GM10847 (cell line): ENCODE results near the gene DENND5B.

Experiments used
- POLR2A ChIP-seq: IDR thresholded peaks from 2 replicates; pipeline ENCODE4 v1.6.1; 2011; ENCODE audit not compliant: insufficient read length; ENCODE audit errors: extremely low read depth

Gene DENND5B

GRCh38 chr12:31524791-31525495 is 66.0 kb downstream of the DENND5B start:
- no peak for TF ChIP-seq POLR2A

GRCh38 chr12:31523306-31523705 is 67.6 kb downstream of the DENND5B start:
- TF ChIP-seq POLR2A: no peak

GRCh38 chr12:31522607-31523006 is 68.3 kb downstream of the DENND5B start:
- no peak for TF ChIP-seq POLR2A

DNA sequence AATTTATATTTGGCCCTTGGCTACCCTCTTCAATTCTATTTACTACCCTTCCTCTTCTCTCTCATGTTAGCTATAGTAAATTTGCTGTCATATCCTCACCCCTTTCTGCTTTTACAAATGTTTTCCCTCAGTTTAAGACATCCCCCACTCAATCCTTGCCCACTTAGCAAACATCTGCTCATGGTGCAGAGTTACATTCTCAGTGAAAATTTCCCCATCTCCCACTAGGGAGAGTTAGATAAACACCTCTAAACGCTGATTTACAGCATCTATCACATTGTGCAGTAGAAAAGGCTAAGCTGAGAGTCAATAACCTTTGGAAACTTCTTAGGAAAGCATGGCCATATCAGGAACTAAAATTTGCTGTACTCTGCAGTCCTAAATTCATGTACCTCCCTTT is 69.0 kb downstream of the DENND5B start:
- TF ChIP-seq POLR2A: no peak

GRCh38 chr12:31519511-31519910 is 71.4 kb downstream of the DENND5B start:
- TF ChIP-seq POLR2A: no peak

GRCh38 chr12:31518680-31519227 is 72.2 kb downstream of the DENND5B start:
- TF ChIP-seq POLR2A: no peak

DNA sequence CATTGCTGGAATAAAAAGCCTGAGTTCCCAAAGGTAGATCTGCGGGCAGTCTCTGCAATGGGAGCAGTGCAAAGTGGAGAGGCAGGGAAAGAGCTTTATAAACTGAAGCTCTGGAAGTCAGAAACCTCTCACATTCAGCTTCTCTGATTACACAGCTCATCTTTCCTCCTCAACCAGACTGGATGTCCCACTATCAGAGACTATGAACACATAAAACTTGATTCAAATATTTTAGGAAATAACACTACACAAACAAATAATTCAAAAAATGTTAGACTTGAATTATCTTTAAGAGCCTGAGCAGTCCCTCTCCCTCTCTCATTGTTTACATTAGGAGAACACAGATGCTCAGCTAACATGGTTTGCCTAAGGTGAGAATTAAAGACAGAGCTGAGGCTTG is 72.9 kb downstream of the DENND5B start:
- no peak for TF ChIP-seq POLR2A

GRCh38 chr12:31516702-31517101 is 74.2 kb downstream of the DENND5B start:
- no peak for TF ChIP-seq POLR2A

- no peak for TF ChIP-seq POLR2A
These were observed 76.0 kb downstream of the DENND5B start for GRCh38 chr12:31514912-31515311.

- no peak for TF ChIP-seq POLR2A
These were observed 80.9 kb downstream of the DENND5B start for GRCh38 chr12:31510034-31510433.

GRCh38 chr12:31508436-31509150 is 82.3 kb downstream of the DENND5B start:
- no peak for TF ChIP-seq POLR2A

DNA sequence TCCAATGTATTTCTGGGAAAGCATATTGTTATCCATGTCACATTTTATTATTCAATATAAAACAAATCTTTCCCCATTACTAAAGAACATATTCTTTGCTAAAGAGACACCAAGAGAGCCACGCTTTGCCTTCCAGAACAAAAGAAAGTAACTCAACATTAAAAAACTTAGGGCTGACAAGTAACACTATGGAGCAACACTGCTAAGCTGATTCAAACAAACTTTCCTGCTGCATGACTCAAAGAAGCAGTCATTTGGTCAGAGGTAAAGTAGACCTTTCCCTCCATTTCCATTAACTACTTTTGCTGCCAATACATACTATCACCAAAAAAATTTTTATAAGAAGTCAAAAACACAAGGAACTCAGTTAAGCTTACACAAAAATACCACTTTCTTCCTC is 83.0 kb downstream of the DENND5B start:
- TF ChIP-seq POLR2A: no peak

DNA sequence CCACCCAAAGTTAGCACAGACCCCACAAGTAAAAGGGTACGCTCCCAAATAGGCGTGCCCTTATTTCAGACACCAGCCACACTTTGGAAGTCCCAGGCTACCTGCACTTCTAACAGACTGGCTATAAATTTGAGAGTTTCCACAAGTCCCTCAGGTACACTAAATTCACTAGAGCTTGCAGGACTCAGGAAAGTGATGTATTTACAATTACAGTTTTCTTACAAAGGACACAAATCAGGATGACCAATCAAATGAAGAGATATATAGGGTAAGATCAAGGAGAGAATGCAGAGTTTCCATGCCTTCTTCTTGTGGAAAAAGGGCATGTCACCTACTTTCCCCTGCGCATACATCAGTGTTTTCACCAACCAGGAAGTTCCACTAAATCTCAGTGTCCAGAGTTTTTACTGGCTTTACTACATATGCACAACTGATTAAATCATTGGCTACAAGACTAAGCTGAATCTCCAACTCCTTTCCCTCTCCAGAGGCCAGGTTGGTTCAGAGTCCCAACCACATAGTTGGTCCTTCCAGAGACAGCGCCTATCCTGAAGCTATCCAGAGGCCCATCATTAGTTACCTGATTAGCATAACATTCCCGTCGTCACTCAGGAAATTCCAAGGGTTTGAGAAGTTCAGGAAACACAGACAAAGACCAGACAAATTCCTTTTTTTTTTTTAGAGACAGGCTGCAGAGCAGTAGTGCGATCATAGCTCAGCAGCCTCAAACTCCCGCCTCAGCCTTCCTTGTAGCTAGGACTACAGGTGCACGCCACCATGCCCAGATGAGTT is 84.2 kb downstream of the DENND5B start:
- TF ChIP-seq POLR2A: no peak

GRCh38 chr12:31504625-31505222 is 86.2 kb downstream of the DENND5B start:
- no peak for TF ChIP-seq POLR2A

- no peak for TF ChIP-seq POLR2A
These were observed 91.4 kb downstream of the DENND5B start for GRCh38 chr12:31499567-31499966.

DNA sequence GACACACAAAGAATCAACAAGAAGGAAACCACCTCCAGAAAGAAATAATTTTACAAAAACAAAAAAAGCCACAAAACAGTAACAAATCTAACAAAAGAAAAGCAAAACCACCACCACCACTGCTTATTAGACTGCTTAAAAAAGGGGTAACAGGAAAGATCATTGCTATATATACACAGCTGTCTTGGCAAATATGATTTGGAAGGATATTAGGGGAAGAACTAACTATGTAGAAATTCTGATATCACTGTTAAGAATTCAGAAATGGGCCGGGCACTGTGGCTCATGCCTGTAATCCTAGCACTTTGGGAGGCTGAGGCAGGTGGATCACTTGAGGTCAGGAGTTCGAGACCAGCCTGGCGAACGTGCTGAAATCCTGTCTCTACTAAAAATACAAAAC is 92.5 kb downstream of the DENND5B start:
- TF ChIP-seq POLR2A: no peak

DNA sequence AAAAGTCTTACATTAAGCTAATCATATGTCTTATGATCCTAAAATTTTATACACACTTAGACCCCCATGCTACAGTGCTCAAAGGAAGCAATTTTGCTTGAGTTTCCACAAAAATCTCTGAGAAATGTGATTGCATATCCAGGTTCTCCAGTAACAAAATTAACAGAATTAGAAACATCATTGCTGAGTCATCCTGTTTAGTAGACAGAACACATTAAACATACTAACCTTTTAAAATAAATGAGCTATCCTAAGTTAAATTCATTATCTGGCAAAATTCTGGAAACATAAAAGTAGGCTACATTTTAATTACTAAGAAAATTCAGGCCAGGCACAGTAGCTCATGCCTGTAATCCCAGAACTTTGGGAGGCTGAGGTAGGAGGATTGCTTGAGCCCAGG is 94.7 kb downstream of the DENND5B start:
- no peak for TF ChIP-seq POLR2A
